Neural cell (in vitro differentiated cells): ENCODE data around the gene GNG12. TPM values are rescaled to one million over a fixed set of nuclear protein-coding genes. Genes with fewer than 3 reads are reported as not detected.

Experiments
- H2AFZ ChIP-seq: fragments of 200-600, 300-800 bp; sonication (generic), shearing (Covaris generic); 2 replicates; pipeline ENCODE4 v1.6.0; 2014; ENCODE audit warnings: low read depth, mild to moderate bottlenecking, antibody characterized with exemption, low read length, moderate library complexity
- H3F3A ChIP-seq: fragments of 200-600 bp; shearing (Covaris generic); 2 replicates; pipeline ENCODE4 v1.6.1; 2016; ENCODE audit warnings: mild to moderate bottlenecking, moderate library complexity, mixed read lengths, antibody characterized with exemption, low read length; ENCODE audit not compliant: insufficient read depth, poor library complexity, severe bottlenecking
- H3K27ac ChIP-seq: fragments of 200-600, 300-800 bp; sonication (generic), shearing (Covaris generic); 2 replicates; pipeline ENCODE4 v1.5.1; 2014; ENCODE audit warnings: mild to moderate bottlenecking, low read length, moderate library complexity
- H3K27me3 ChIP-seq: fragments of 300-800, 200-600 bp; sonication (generic), shearing (Covaris generic); 2 replicates; pipeline ENCODE4 v1.6.0; 2014; ENCODE audit warnings: mild to moderate bottlenecking, low read depth, low read length, moderate library complexity; ENCODE audit not compliant: insufficient read depth
- H3K36me3 ChIP-seq: fragments of 300-800, 200-600 bp; sonication (generic), shearing (Covaris generic); 2 replicates; pipeline ENCODE4 v1.5.1; 2014; ENCODE audit warnings: mild to moderate bottlenecking, antibody characterized with exemption, low read length, moderate library complexity; ENCODE audit not compliant: insufficient read depth
- H3K4me2 ChIP-seq: fragments of 300-800, 200-600 bp; sonication (generic), shearing (Covaris generic); 2 replicates; pipeline ENCODE4 v1.6.0; 2014; ENCODE audit warnings: mild to moderate bottlenecking, low read length
- H3K4me3 ChIP-seq: fragments of 300-800, 200-600 bp; sonication (generic), shearing (Covaris generic); 2 replicates; pipeline ENCODE4 v1.5.1; 2014; ENCODE audit warnings: mild to moderate bottlenecking, low read length, moderate library complexity
- H3K79me2 ChIP-seq: fragments of 200-600 bp; shearing (Covaris generic); replicated peaks from 2 replicates; pipeline ENCODE4 v1.6.0; 2014; ENCODE audit warnings: mild to moderate bottlenecking, low read length, moderate library complexity; ENCODE audit not compliant: insufficient read depth
- H3K9ac ChIP-seq: fragments of 300-800, 200-600 bp; sonication (generic), shearing (Covaris generic); 2 replicates; pipeline ENCODE4 v1.6.1; 2016; ENCODE audit warnings: mild to moderate bottlenecking, low read length, mixed read lengths
- H3K9me2 ChIP-seq: fragments of 200-600 bp; shearing (Covaris generic); 2 replicates; pipeline ENCODE4 v1.6.1; 2016; ENCODE audit warnings: mild to moderate bottlenecking, low read length, mixed read lengths; ENCODE audit not compliant: insufficient read depth
- H3K9me3 ChIP-seq: fragments of 200-600, 300-800 bp; sonication (generic), shearing (Covaris generic); 2 replicates; pipeline ENCODE4 v1.6.1; 2016; ENCODE audit warnings: mild to moderate bottlenecking, mixed run types, low read length, moderate library complexity, mixed read lengths
- H4K20me1 ChIP-seq: fragments of 200-600 bp; shearing (Covaris generic); 2 replicates; pipeline ENCODE4 v1.6.1; 2016; ENCODE audit warnings: mild to moderate bottlenecking, mixed run types; ENCODE audit not compliant: insufficient read depth
- EP300 ChIP-seq: fragments of 450-650 bp; conservative IDR thresholded peaks from 2 replicates; pipeline ENCODE4 v1.6.1; 2014; ENCODE audit warnings: antibody characterized with exemption, mild to moderate bottlenecking, moderate library complexity; ENCODE audit not compliant: poor library complexity, severe bottlenecking
- EZH2 ChIP-seq: fragments of 200-600, 300-800 bp; shearing (Covaris generic), sonication (generic); IDR thresholded peaks from 2 replicates; pipeline ENCODE4 v1.6.1; 2014; ENCODE audit warnings: antibody characterized with exemption, low read length, borderline replicate concordance, mild to moderate bottlenecking; ENCODE audit not compliant: insufficient read depth, poor library complexity, severe bottlenecking
- MXI1 ChIP-seq: fragments of 450-650 bp; conservative IDR thresholded peaks from 2 replicates; pipeline ENCODE4 v1.6.1; 2014; ENCODE audit warnings: antibody characterized with exemption, mild to moderate bottlenecking; ENCODE audit not compliant: poor library complexity, severe bottlenecking
- POLR2AphosphoS5 ChIP-seq: IDR thresholded peaks from 2 replicates; pipeline ENCODE4 v1.6.1; 2012
- RAD21 ChIP-seq: fragments of 450-650 bp; conservative IDR thresholded peaks from 2 replicates; pipeline ENCODE4 v1.6.1; 2014; ENCODE audit warnings: antibody characterized with exemption, mild to moderate bottlenecking, moderate library complexity
- SMC3 ChIP-seq: fragments of 450-650 bp; conservative IDR thresholded peaks from 2 replicates; pipeline ENCODE4 v1.6.1; 2014; ENCODE audit warnings: antibody characterized with exemption, mild to moderate bottlenecking, moderate library complexity; ENCODE audit not compliant: poor library complexity
- TAF1 ChIP-seq: IDR thresholded peaks from 2 replicates; pipeline ENCODE4 v1.6.1; 2012; ENCODE audit warnings: low read depth
- polyA plus RNA-seq: library from polyadenylated mRNA; depleted of rRNA; stranded (reverse); fragments of >200 nt; gene quantifications from 2 replicates; pipeline ENCODE4 v1.2.3, GENCODE V29; 2014
- TF ChIP-seq, protein P1 (sequence below): IDR thresholded peaks from 2 replicates; pipeline ENCODE4 v1.6.1; 2012; ENCODE audit warnings: borderline replicate concordance
- TF ChIP-seq, protein P2 (sequence below): fragments of 450-650 bp; IDR thresholded peaks from 2 replicates; pipeline ENCODE4 v1.5.1; 2014; ENCODE audit warnings: antibody characterized with exemption, mild to moderate bottlenecking, moderate library complexity; ENCODE audit not compliant: poor library complexity, severe bottlenecking

The GNG12 gene
- polyA plus RNA-seq, 1 donor from 2014 or later: 0.35 TPM

DNA sequence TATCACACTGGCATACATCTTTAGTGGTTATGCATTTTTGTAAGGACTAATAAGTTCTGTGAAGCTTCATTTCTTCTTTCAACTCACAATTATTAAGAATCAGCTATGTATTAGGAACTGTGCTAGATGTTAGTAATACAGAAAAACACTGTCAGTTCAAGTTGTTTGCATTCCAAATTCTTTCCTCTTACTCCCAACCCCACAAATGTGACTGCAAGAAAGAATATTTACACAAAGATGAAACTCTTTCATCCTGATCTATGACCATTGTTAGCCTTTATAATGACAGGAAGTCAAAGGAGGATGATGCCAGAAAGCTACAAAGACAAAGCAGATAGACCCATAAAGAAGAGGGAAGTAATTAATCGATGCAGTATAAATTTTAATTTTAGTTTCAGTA is 169.2 kb downstream of the GNG12 start:
- Histone ChIP-seq H3K79me2 (no peaks in the 10 kb centered on the region), H3K9me2 (no peaks in the 10 kb centered on the region), H3K27ac (no peak overlapping the region), H3K9me3 (no peaks in the 10 kb centered on the region), H2AFZ (no peak overlapping the region), H3K27me3 (no peaks in the 10 kb centered on the region), H3K4me2 (no peak overlapping the region), H3K4me3 (no peak overlapping the region), H3F3A (no peaks in the 10 kb centered on the region), H4K20me1 (no peaks in the 10 kb centered on the region), H3K36me3 (no peaks in the 10 kb centered on the region), H3K9ac (no peak overlapping the region)
- TF ChIP-seq SMC3: no peak
- TF ChIP-seq POLR2AphosphoS5: no peak
- TF ChIP-seq, protein P1, sequence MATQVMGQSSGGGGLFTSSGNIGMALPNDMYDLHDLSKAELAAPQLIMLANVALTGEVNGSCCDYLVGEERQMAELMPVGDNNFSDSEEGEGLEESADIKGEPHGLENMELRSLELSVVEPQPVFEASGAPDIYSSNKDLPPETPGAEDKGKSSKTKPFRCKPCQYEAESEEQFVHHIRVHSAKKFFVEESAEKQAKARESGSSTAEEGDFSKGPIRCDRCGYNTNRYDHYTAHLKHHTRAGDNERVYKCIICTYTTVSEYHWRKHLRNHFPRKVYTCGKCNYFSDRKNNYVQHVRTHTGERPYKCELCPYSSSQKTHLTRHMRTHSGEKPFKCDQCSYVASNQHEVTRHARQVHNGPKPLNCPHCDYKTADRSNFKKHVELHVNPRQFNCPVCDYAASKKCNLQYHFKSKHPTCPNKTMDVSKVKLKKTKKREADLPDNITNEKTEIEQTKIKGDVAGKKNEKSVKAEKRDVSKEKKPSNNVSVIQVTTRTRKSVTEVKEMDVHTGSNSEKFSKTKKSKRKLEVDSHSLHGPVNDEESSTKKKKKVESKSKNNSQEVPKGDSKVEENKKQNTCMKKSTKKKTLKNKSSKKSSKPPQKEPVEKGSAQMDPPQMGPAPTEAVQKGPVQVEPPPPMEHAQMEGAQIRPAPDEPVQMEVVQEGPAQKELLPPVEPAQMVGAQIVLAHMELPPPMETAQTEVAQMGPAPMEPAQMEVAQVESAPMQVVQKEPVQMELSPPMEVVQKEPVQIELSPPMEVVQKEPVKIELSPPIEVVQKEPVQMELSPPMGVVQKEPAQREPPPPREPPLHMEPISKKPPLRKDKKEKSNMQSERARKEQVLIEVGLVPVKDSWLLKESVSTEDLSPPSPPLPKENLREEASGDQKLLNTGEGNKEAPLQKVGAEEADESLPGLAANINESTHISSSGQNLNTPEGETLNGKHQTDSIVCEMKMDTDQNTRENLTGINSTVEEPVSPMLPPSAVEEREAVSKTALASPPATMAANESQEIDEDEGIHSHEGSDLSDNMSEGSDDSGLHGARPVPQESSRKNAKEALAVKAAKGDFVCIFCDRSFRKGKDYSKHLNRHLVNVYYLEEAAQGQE: no peak
- no peak for TF ChIP-seq EP300
- no peak for TF ChIP-seq TAF1

DNA sequence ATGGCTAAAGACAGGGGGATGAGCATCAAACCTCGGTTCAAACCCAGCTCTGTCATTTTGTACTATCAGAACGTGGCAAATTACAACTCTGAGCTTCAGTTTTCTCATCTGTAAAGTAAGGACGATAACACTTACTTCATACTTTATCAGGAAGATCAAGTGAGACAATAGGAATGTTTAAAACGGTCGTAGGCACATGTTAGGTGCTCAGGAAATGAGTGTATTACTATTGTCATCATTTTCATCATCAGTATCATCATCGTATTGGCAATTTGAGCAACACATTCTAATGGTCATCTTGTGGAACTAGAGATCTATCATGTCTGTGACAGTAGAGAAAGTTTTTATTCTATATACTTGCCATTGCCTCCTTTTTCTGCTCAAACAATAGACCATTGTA is 170.4 kb downstream of the GNG12 start:
- no peaks in the 10 kb centered on the region for H3K79me2 ChIP-seq
- no peak for TF ChIP-seq RAD21
- no peak for TF ChIP-seq EZH2
- TF ChIP-seq EP300: no peak
- no peak for TF ChIP-seq MXI1
- no peaks in the 10 kb centered on the region for H4K20me1 ChIP-seq
- no peaks in the 10 kb centered on the region for H3K9me2 ChIP-seq
- no peak overlapping the region for H3K4me2 ChIP-seq
- no peaks in the 10 kb centered on the region for H3K36me3 ChIP-seq
- H3K9me3 ChIP-seq: no peaks in the 10 kb centered on the region
- H3F3A ChIP-seq: no peaks in the 10 kb centered on the region
- no peak overlapping the region for H3K27ac ChIP-seq
- H3K9ac ChIP-seq: no peak overlapping the region
- no peaks in the 10 kb centered on the region for H3K27me3 ChIP-seq
- H3K4me3 ChIP-seq: no peak overlapping the region
- H2AFZ ChIP-seq: no peak overlapping the region

DNA sequence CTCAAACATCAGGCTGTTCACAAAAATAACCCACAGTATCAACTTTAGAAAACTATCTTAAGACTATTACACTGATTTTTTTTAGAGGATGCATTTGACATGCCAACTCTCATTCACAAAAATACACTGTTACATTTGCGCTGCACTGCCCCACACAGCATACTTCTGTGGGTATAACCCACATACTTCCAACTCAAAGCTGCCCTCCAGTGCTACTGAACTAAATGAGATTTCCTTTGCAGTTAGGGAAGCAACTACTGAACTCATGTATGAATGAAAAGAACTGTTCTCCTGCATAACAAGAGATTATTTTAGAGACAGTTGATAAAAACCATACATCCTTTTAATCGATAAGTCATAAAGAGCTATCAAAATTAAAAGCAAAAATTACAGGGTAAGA is 174.0 kb downstream of the GNG12 start:
- no peaks in the 10 kb centered on the region for H3K27me3 ChIP-seq

More for the DNA sequence above, 174.0 kb downstream of the GNG12 start:
- no peaks in the 10 kb centered on the region for H3K9me2 ChIP-seq
- H3K36me3 ChIP-seq: no peaks in the 10 kb centered on the region
- H3K9me3 ChIP-seq: no peaks in the 10 kb centered on the region
- no peak overlapping the region for H3K9ac ChIP-seq
- no peaks in the 10 kb centered on the region for H4K20me1 ChIP-seq
- no peak overlapping the region for H3K4me2 ChIP-seq
- TF ChIP-seq SMC3 (no peak), TAF1 (no peak), EZH2 (no peak), EP300 (no peak), MXI1 (no peak), POLR2AphosphoS5 (no peak), RAD21 (no peak)
- TF ChIP-seq, protein P1: no peak
- TF ChIP-seq, protein P2, sequence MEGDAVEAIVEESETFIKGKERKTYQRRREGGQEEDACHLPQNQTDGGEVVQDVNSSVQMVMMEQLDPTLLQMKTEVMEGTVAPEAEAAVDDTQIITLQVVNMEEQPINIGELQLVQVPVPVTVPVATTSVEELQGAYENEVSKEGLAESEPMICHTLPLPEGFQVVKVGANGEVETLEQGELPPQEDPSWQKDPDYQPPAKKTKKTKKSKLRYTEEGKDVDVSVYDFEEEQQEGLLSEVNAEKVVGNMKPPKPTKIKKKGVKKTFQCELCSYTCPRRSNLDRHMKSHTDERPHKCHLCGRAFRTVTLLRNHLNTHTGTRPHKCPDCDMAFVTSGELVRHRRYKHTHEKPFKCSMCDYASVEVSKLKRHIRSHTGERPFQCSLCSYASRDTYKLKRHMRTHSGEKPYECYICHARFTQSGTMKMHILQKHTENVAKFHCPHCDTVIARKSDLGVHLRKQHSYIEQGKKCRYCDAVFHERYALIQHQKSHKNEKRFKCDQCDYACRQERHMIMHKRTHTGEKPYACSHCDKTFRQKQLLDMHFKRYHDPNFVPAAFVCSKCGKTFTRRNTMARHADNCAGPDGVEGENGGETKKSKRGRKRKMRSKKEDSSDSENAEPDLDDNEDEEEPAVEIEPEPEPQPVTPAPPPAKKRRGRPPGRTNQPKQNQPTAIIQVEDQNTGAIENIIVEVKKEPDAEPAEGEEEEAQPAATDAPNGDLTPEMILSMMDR: no peak
- H3K79me2 ChIP-seq: no peaks in the 10 kb centered on the region
- H3K4me3 ChIP-seq: no peak overlapping the region
- no peak overlapping the region for H2AFZ ChIP-seq
- H3K27ac ChIP-seq: no peak overlapping the region
- no peaks in the 10 kb centered on the region for H3F3A ChIP-seq
